HCT116 (cell line): ENCODE measurements around the gene MADD. TPM values are rescaled to one million over a fixed set of nuclear protein-coding genes. Genes with fewer than 3 reads are reported as not detected.

Source experiments
- ATAC-seq: fragments of 200-7000 bp; cut with Tn5 transposase; 2 replicates; pipeline ENCODE4 v1.9.1; 2020; ENCODE audit warnings: mild to moderate bottlenecking, moderate library complexity
- BruUV-seq: library from RNA; stranded (reverse); fragments of 400-500 nt; replicated peaks from 2 replicates; lab custom pipeline; 2021; lab: Mats Ljungman, UMichigan
- CTCF ChIA-PET: fragments of 300-600 bp; sonication (Branson Sonifier 250); formaldehyde crosslinking; loops from one replicate; lab custom pipeline; 2021; ENCODE audit warnings: antibody characterized with exemption; lab: Charles Lee
- POLR2A ChIA-PET: fragments of 300-600, 350-600 bp; sonication (Branson Sonifier 250); formaldehyde crosslinking; loops from one replicate; lab custom pipeline; 2021; ENCODE audit warnings: antibody characterized with exemption; lab: Charles Lee
- RAD21 ChIA-PET, 2 experiments: fragments of 300-600 bp; sonication (Branson Sonifier 250); formaldehyde crosslinking; loops; one replicate each; lab custom pipeline; 2023; ENCODE audit warnings: low total read pairs in 2 of 2; ENCODE audit not compliant: uncharacterized antibody in 2 of 2, unreplicated experiment in 2 of 2, low non-redundant PET in 1 of 2; lab: Charles Lee
- DNase-seq: peaks from one replicate; pipeline ENCODE4 v3.0.0-alpha.2; 2010; ENCODE audit warnings: low read depth, low spot score
- H2AFZ ChIP-seq: fragments of 200-600 bp; shearing (Covaris generic), sonication (generic); 2 replicates; pipeline ENCODE4 v1.6.1; 2017; ENCODE audit warnings: low read depth, mixed run types, mixed read lengths, antibody characterized with exemption, low read length; ENCODE audit not compliant: poor library complexity, severe bottlenecking
- H3K27ac ChIP-seq: 2 replicates; pipeline ENCODE4 v1.5.1; 2012; ENCODE audit warnings: low read depth, low read length
- H3K27me3 ChIP-seq: fragments of 200-600 bp; sonication (generic); 2 replicates; pipeline ENCODE4 v1.6.1; 2016; ENCODE audit warnings: mixed run types, low read length, mixed read lengths; ENCODE audit not compliant: insufficient read depth
- H3K36me3 ChIP-seq, 2 experiments: fragments of 200-500 bp in 1 of 2; fragments of 200-600 bp in 1 of 2; sonication (Bioruptor generic) in 1 of 2; sonication (generic) in 1 of 2; 2 replicates each; pipeline versions ENCODE4 v1.5.1 to v1.6.1; 2014 to 2016; ENCODE audit warnings: low read length in 2 of 2, inconsistent platforms in 1 of 2, mixed read lengths in 1 of 2, mixed run types in 1 of 2; ENCODE audit not compliant: insufficient read depth in 2 of 2, control insufficient read depth in 1 of 2
- H3K4me1 ChIP-seq, 2 experiments: fragments of 200-600 bp in 1 of 2; sonication (generic) in 1 of 2; 2 replicates each; pipeline versions ENCODE4 v1.5.1 to v1.6.1; 2012 to 2017; ENCODE audit warnings: low read length in 2 of 2, inconsistent platforms in 1 of 2, mild to moderate bottlenecking in 1 of 2, mixed read lengths in 1 of 2, mixed run types in 1 of 2, moderate library complexity in 1 of 2; ENCODE audit not compliant: insufficient read depth in 2 of 2, control insufficient read depth in 1 of 2
- H3K4me2 ChIP-seq: fragments of 200-600 bp; sonication (generic); 2 replicates; pipeline ENCODE4 v1.6.1; 2017; ENCODE audit warnings: mixed run types, low read length, mixed read lengths
- H3K4me3 ChIP-seq, 2 experiments: fragments of 200-600 bp in 1 of 2; sonication (generic) in 1 of 2; replicated peaks in 1 of 2; 2 replicates each; pipeline ENCODE4 v1.5.1; 2011 to 2016; ENCODE audit warnings: low read length in 2 of 2, control low read depth in 1 of 2, low read depth in 1 of 2, mild to moderate bottlenecking in 1 of 2, mixed read lengths in 1 of 2, mixed run types in 1 of 2
- H3K79me2 ChIP-seq: fragments of 200-600 bp; sonication (generic); 2 replicates; pipeline ENCODE4 v1.6.1; 2017; ENCODE audit warnings: mild to moderate bottlenecking, mixed run types, low read length, moderate library complexity, mixed read lengths; ENCODE audit not compliant: insufficient read depth
- H3K9ac ChIP-seq: fragments of 200-600 bp; sonication (generic); 2 replicates; pipeline ENCODE4 v1.6.1; 2016; ENCODE audit warnings: low read length, mixed read lengths
- H3K9me2 ChIP-seq: fragments of 200-600 bp; sonication (generic), shearing (Covaris generic); 2 replicates; pipeline ENCODE4 v1.6.1; 2017; ENCODE audit warnings: mixed run types, mild to moderate bottlenecking, moderate library complexity; ENCODE audit not compliant: insufficient read depth
- H3K9me3 ChIP-seq, 2 experiments: fragments of 200-500 bp in 1 of 2; fragments of 200-600 bp in 1 of 2; sonication (Bioruptor generic) in 1 of 2; sonication (generic) in 1 of 2; 2 replicates each; pipeline ENCODE4 v1.6.1; 2014 to 2017; ENCODE audit warnings: low read length in 2 of 2, mixed read lengths in 2 of 2, inconsistent platforms in 1 of 2, low read depth in 1 of 2, mild to moderate bottlenecking in 1 of 2, mixed run types in 1 of 2, moderate library complexity in 1 of 2; ENCODE audit not compliant: control insufficient read depth in 1 of 2, insufficient read depth in 1 of 2
- H4K20me1 ChIP-seq: fragments of 200-600 bp; sonication (generic), shearing (Covaris generic); 2 replicates; pipeline ENCODE4 v1.6.1; 2017; ENCODE audit warnings: mixed run types, mild to moderate bottlenecking, moderate library complexity; ENCODE audit not compliant: insufficient read depth
- CBX3 ChIP-seq: IDR thresholded peaks from 2 replicates; pipeline ENCODE4 v1.6.1; 2012; ENCODE audit warnings: low read depth
- CEBPB ChIP-seq: IDR thresholded peaks from 2 replicates; pipeline ENCODE4 v1.6.1; 2012; ENCODE audit warnings: low read depth
- EGR1 ChIP-seq: IDR thresholded peaks from 2 replicates; pipeline ENCODE4 v1.6.1; 2012; ENCODE audit warnings: low read depth
- ELF1 ChIP-seq: IDR thresholded peaks from 2 replicates; pipeline ENCODE4 v1.6.1; 2012; ENCODE audit warnings: low read depth, borderline replicate concordance
- EZH2phosphoT487 ChIP-seq: fragments of 200-600 bp; IDR thresholded peaks from 2 replicates; pipeline ENCODE4 v1.6.1; 2018; ENCODE audit warnings: antibody characterized with exemption, borderline replicate concordance
- FOSL1 ChIP-seq: IDR thresholded peaks from 2 replicates; pipeline ENCODE4 v1.6.1; 2012; ENCODE audit warnings: low read depth
- JUND ChIP-seq: IDR thresholded peaks from 2 replicates; pipeline ENCODE4 v1.6.1; 2012
- POLR2A ChIP-seq: IDR thresholded peaks from 2 replicates; pipeline ENCODE4 v1.7.0; 2011; ENCODE audit warnings: borderline replicate concordance; ENCODE audit not compliant: insufficient read depth, insufficient read length; ENCODE audit errors: extremely low read depth
- POLR2AphosphoS5 ChIP-seq: IDR thresholded peaks from 2 replicates; pipeline ENCODE4 v1.6.1; 2011; ENCODE audit warnings: mild to moderate bottlenecking, low read depth, low read length, moderate library complexity
- RAD21 ChIP-seq: IDR thresholded peaks from 2 replicates; pipeline ENCODE4 v1.6.1; 2012; ENCODE audit warnings: low read depth, mild to moderate bottlenecking
- SIN3A ChIP-seq: IDR thresholded peaks from 2 replicates; pipeline ENCODE4 v1.6.1; 2012; ENCODE audit warnings: low read depth
- SP1 ChIP-seq: IDR thresholded peaks from 2 replicates; pipeline ENCODE4 v1.6.1; 2012; ENCODE audit warnings: low read depth
- SRF ChIP-seq: IDR thresholded peaks from 2 replicates; pipeline ENCODE4 v1.6.1; 2012; ENCODE audit warnings: low read depth
- TCF7L2 ChIP-seq: IDR thresholded peaks from 2 replicates; pipeline ENCODE4 v1.7.0; 2011; ENCODE audit warnings: borderline replicate concordance, inconsistent platforms; ENCODE audit not compliant: insufficient read depth, insufficient read length; ENCODE audit errors: extremely low read depth
- YY1 ChIP-seq: IDR thresholded peaks from 2 replicates; pipeline ENCODE4 v1.6.1; 2011; ENCODE audit warnings: low read length, low read depth, moderate library complexity, mild to moderate bottlenecking; ENCODE audit not compliant: insufficient replicate concordance; ENCODE audit errors: extremely low read depth
- ZFX ChIP-seq: fragments of 450-650 bp; IDR thresholded peaks from 2 replicates; pipeline ENCODE4 v1.6.1; 2017
- ZNF274 ChIP-seq: fragments of 200-500 bp; sonication (Bioruptor generic); IDR thresholded peaks from 2 replicates; pipeline ENCODE4 v1.6.1; 2014; ENCODE audit warnings: mild to moderate bottlenecking, low read depth, low read length, inconsistent platforms
- intact Hi-C: fragments of 100-400 bp; cut with micrococcal nuclease; formaldehyde crosslinking; loops from 2 replicates; pipeline ENCODE4 v1.10.0; 2022
- total RNA-seq: library from RNA; stranded (reverse); gene quantifications from one replicate; pipeline ENCODE4 v1.2.1, GENCODE V29; 2021; ENCODE audit not compliant: unreplicated experiment
- TF ChIP-seq, protein P1 (sequence below): IDR thresholded peaks from 2 replicates; pipeline ENCODE4 v1.6.1; 2012
- TF ChIP-seq, protein P2 (sequence below), 3 experiments: fragments of 200-600 bp in 1 of 3; sonication (generic) in 1 of 3; IDR thresholded peaks in 2 of 3; conservative IDR thresholded peaks in 1 of 3; 2 replicates each; pipeline ENCODE4 v1.5.1; 2012 to 2017; ENCODE audit warnings: low read depth in 2 of 3, low read length in 2 of 3, antibody characterized with exemption in 1 of 3, borderline replicate concordance in 1 of 3, control low read depth in 1 of 3, mild to moderate bottlenecking in 1 of 3, mixed read lengths in 1 of 3, mixed run types in 1 of 3, moderate library complexity in 1 of 3; ENCODE audit not compliant: insufficient read depth in 1 of 3

Gene MADD
- total RNA-seq, 1 experiment from 2014 or later = 37.1 TPM

DNA sequence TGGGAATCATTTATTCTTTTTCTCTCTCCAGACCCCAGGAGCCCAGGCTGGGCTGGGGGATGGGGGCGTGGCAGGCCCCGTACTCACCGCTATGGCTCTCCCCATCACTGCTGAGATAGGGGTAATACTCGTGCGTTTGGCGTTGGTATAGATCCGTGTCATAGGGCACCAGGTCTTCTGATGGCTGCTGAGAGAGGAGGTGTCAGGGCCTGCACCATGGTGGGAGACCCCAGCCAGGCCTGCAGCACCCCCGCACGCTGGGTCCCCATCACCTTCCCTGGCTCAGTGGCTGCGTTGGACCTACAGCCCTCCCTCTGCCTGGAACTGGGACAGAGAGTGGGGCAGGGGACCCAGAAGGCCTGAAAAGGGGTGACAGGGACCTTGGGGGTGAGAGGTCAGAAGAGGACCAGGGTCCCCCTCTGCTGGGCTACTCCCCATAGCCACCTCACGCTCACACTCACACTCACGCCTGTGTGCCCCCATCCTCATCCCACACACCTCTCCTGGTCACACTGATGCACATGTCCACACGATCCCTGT is 105.7 kb downstream of the MADD start:
- BruUV-seq = no TSS peak

More for the DNA sequence above, 105.7 kb downstream of the MADD start:
- Histone ChIP-seq H3K9me2 (no peaks in the 10 kb centered on the region), H3K79me2 (no peaks in the 10 kb centered on the region), H3K27me3 (no peaks in the 10 kb centered on the region), H4K20me1 (no peaks in the 10 kb centered on the region), H3K4me3 (no peak overlapping the region), H3K4me2 (no peak overlapping the region), H3K27ac (no peak overlapping the region), H3K4me1 (peaks cover 11 to 29% of the 10 kb centered on the region in 2 experiments; a peak in 3 of 4 replicates), H2AFZ (no peak overlapping the region), H3K9me3 (no peaks in the 10 kb centered on the region), H3K9ac (no peak overlapping the region), H3K36me3 (no peaks in the 10 kb centered on the region)
- ATAC-seq (no peak), DNase-seq (no peak)
- TF ChIP-seq ZFX (no peak), EGR1 (no peak), RAD21 (no peak), POLR2AphosphoS5 (no peak), TCF7L2 (no peak), JUND (no peak), SIN3A (no peak), CEBPB (no peak), EZH2phosphoT487 (no peak), POLR2A (no peak), ZNF274 (no peak), CBX3 (no peak), SRF (no peak), ELF1 (no peak), FOSL1 (no peak), SP1 (no peak), YY1 (no peak)
- TF ChIP-seq, protein P1, sequence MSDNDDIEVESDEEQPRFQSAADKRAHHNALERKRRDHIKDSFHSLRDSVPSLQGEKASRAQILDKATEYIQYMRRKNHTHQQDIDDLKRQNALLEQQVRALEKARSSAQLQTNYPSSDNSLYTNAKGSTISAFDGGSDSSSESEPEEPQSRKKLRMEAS = no peak
- TF ChIP-seq, protein P2, sequence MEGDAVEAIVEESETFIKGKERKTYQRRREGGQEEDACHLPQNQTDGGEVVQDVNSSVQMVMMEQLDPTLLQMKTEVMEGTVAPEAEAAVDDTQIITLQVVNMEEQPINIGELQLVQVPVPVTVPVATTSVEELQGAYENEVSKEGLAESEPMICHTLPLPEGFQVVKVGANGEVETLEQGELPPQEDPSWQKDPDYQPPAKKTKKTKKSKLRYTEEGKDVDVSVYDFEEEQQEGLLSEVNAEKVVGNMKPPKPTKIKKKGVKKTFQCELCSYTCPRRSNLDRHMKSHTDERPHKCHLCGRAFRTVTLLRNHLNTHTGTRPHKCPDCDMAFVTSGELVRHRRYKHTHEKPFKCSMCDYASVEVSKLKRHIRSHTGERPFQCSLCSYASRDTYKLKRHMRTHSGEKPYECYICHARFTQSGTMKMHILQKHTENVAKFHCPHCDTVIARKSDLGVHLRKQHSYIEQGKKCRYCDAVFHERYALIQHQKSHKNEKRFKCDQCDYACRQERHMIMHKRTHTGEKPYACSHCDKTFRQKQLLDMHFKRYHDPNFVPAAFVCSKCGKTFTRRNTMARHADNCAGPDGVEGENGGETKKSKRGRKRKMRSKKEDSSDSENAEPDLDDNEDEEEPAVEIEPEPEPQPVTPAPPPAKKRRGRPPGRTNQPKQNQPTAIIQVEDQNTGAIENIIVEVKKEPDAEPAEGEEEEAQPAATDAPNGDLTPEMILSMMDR (IDR thresholded peaks at IDR 0.05 in 2 of 3, conservative IDR thresholded peaks at IDR 0.05 in 1 of 3; ENCODE audit: borderline replicate concordance in 1 of 3, insufficient read depth in 1 of 3, low read depth in 2 of 3, low read length in 2 of 3) = no peak
- RAD21 ChIA-PET = no interaction called here
- POLR2A ChIA-PET = no interaction called here
- CTCF ChIA-PET = no interaction called here
- intact Hi-C loops = no loop called here
